Gastroesophageal sphincter (tissue), 3 donors: Measurements from ENCODE around the gene LYPD5.

Experiments
- CTCF ChIP-seq, 4 experiments: fragments of 200-600 bp in 2 of 4; fragments of 450-650 bp in 2 of 4; sonication (generic) in 1 of 4; IDR thresholded peaks; one replicate each; pipeline ENCODE4 v1.5.1; 2017 to 2019; ENCODE audit warnings: antibody characterized with exemption in 4 of 4, mild to moderate bottlenecking in 2 of 4, moderate library complexity in 2 of 4
- POLR2A ChIP-seq, 2 donors: fragments of 450-650 bp; IDR thresholded peaks; one replicate each; pipeline ENCODE4 v1.6.1; 2017; ENCODE audit warnings: antibody characterized with exemption in 2 of 2, mild to moderate bottlenecking in 2 of 2, moderate library complexity in 1 of 2
- POLR2AphosphoS5 ChIP-seq: sonication (generic); formaldehyde crosslinking; IDR thresholded peaks from one replicate; pipeline ENCODE4 v1.6.1; 2017; ENCODE audit warnings: antibody characterized with exemption

DNA sequence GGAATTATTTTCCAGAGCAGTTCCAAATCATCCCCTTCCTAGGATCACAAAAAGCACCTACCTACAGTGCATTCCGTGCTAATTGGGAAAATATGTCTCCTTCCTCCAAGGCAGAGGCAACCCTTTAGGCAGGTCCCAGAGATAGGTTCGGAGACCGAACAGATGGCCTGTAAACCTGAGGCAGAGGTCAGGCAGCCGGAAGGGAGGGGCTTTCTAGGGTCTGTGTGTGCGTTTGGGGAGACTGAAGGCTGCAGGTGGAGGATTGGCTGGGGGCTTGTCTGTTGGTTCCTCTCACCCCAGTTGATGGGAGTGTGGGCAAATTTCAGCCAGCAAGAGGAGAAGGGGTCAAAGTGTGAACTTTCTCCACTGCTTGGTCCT lies 28.5 kb downstream of the LYPD5 start:
- TF ChIP-seq CTCF (IDR thresholded peaks at IDR 0.05) = no peak
- no peak for TF ChIP-seq POLR2A (IDR thresholded peaks at IDR 0.05)
- no peak for TF ChIP-seq POLR2AphosphoS5
